ENCODE results near the gene ZC3HAV1.

ZC3HAV1 gene

GRCh38 chr7:139049111-139049510 lies 60.4 kb downstream of the ZC3HAV1 start:
- no peak overlapping the region for H3K4me3 ChIP-seq (ENCODE audit: insufficient read length, low read depth)
- H3K9ac ChIP-seq (ENCODE audit: insufficient read length, low read depth) = no peak overlapping the region
- no peak for DNase-seq (ENCODE audit: low read depth, low spot score)
- H3K27me3 ChIP-seq (ENCODE audit: insufficient read depth, insufficient read length) = no peaks in the 10 kb centered on the region
- no peaks in the 10 kb centered on the region for H3K9me3 ChIP-seq (ENCODE audit: insufficient read depth, low read length)
- peaks cover 36% of the 10 kb centered on the region for H3K36me3 ChIP-seq (ENCODE audit: insufficient read depth, insufficient read length, low read length)
- H3K4me1 ChIP-seq (ENCODE audit: insufficient read depth, insufficient read length) = no peaks in the 10 kb centered on the region
- TF ChIP-seq YY1 (IDR thresholded peaks at IDR 0.05; ENCODE audit: insufficient read depth, insufficient read length) (no peak), ZNF274 (IDR thresholded peaks at IDR 0.05; ENCODE audit: low read depth, low read length) (no peak), SUZ12 (IDR thresholded peaks at IDR 0.05; ENCODE audit: extremely low read depth, insufficient read depth, insufficient read length) (no peak)

GRCh38 chr7:139047970-139048369 lies 61.5 kb downstream of the ZC3HAV1 start:
- Histone ChIP-seq H3K9ac (ENCODE audit: insufficient read length, low read depth) (no peak overlapping the region), H3K36me3 (ENCODE audit: insufficient read depth, insufficient read length, low read length) (peaks cover 30% of the 10 kb centered on the region), H3K9me3 (ENCODE audit: insufficient read depth, low read length) (no peaks in the 10 kb centered on the region), H3K4me1 (ENCODE audit: insufficient read depth, insufficient read length) (no peaks in the 10 kb centered on the region), H3K27me3 (ENCODE audit: insufficient read depth, insufficient read length) (no peaks in the 10 kb centered on the region), H3K4me3 (ENCODE audit: insufficient read length, low read depth) (no peak overlapping the region)
- no peak for DNase-seq (ENCODE audit: low read depth, low spot score)
- TF ChIP-seq ZNF274 (IDR thresholded peaks at IDR 0.05; ENCODE audit: low read depth, low read length) = no peak
- no peak for TF ChIP-seq SUZ12 (IDR thresholded peaks at IDR 0.05; ENCODE audit: extremely low read depth, insufficient read depth, insufficient read length)
- no peak for TF ChIP-seq YY1 (IDR thresholded peaks at IDR 0.05; ENCODE audit: insufficient read depth, insufficient read length)

GRCh38 chr7:139046143-139046542 lies 63.4 kb downstream of the ZC3HAV1 start:
- DNase-seq (ENCODE audit: low read depth, low spot score) = no peak
- H3K27me3 ChIP-seq (ENCODE audit: insufficient read depth, insufficient read length) = no peaks in the 10 kb centered on the region
- H3K36me3 ChIP-seq (ENCODE audit: insufficient read depth, insufficient read length, low read length) = peaks cover 28% of the 10 kb centered on the region
- TF ChIP-seq YY1 (IDR thresholded peaks at IDR 0.05; ENCODE audit: insufficient read depth, insufficient read length) = no peak
- TF ChIP-seq SUZ12 (IDR thresholded peaks at IDR 0.05; ENCODE audit: extremely low read depth, insufficient read depth, insufficient read length) = no peak
- TF ChIP-seq ZNF274 (IDR thresholded peaks at IDR 0.05; ENCODE audit: low read depth, low read length) = no peak
- H3K9ac ChIP-seq (ENCODE audit: insufficient read length, low read depth) = no peak overlapping the region
- H3K4me3 ChIP-seq (ENCODE audit: insufficient read length, low read depth) = no peak overlapping the region
- no peaks in the 10 kb centered on the region for H3K9me3 ChIP-seq (ENCODE audit: insufficient read depth, low read length)
- no peaks in the 10 kb centered on the region for H3K4me1 ChIP-seq (ENCODE audit: insufficient read depth, insufficient read length)

GRCh38 chr7:139044813-139045794 lies 64.4 kb downstream of the ZC3HAV1 start:
- no peak for DNase-seq (ENCODE audit: low read depth, low spot score)
- Histone ChIP-seq H3K36me3 (ENCODE audit: insufficient read depth, insufficient read length, low read length) (peaks cover 25% of the 10 kb centered on the region), H3K4me1 (ENCODE audit: insufficient read depth, insufficient read length) (no peaks in the 10 kb centered on the region), H3K4me3 (ENCODE audit: insufficient read length, low read depth) (no peak overlapping the region), H3K9ac (ENCODE audit: insufficient read length, low read depth) (no peak overlapping the region), H3K27me3 (ENCODE audit: insufficient read depth, insufficient read length) (no peaks in the 10 kb centered on the region), H3K9me3 (ENCODE audit: insufficient read depth, low read length) (no peaks in the 10 kb centered on the region)
- no peak for TF ChIP-seq YY1 (IDR thresholded peaks at IDR 0.05; ENCODE audit: insufficient read depth, insufficient read length)
- TF ChIP-seq SUZ12 (IDR thresholded peaks at IDR 0.05; ENCODE audit: extremely low read depth, insufficient read depth, insufficient read length) = no peak
- no peak for TF ChIP-seq ZNF274 (IDR thresholded peaks at IDR 0.05; ENCODE audit: low read depth, low read length)

- no peaks in the 10 kb centered on the region for H3K27me3 ChIP-seq (ENCODE audit: insufficient read depth, insufficient read length)
- no peak overlapping the region for H3K9ac ChIP-seq (ENCODE audit: insufficient read length, low read depth)
- H3K9me3 ChIP-seq (ENCODE audit: insufficient read depth, low read length) = no peaks in the 10 kb centered on the region
- TF ChIP-seq SUZ12 (IDR thresholded peaks at IDR 0.05; ENCODE audit: extremely low read depth, insufficient read depth, insufficient read length) (no peak), YY1 (IDR thresholded peaks at IDR 0.05; ENCODE audit: insufficient read depth, insufficient read length) (no peak), ZNF274 (IDR thresholded peaks at IDR 0.05; ENCODE audit: low read depth, low read length) (no peak)
- H3K4me3 ChIP-seq (ENCODE audit: insufficient read length, low read depth) = no peak overlapping the region
- H3K4me1 ChIP-seq (ENCODE audit: insufficient read depth, insufficient read length) = no peaks in the 10 kb centered on the region
- H3K36me3 ChIP-seq (ENCODE audit: insufficient read depth, insufficient read length, low read length) = peaks cover 21% of the 10 kb centered on the region
- DNase-seq (ENCODE audit: low read depth, low spot score) = no peak
Measured at GRCh38 chr7:139043823-139044812, 65.4 kb downstream of the ZC3HAV1 start.

- Histone ChIP-seq H3K4me1 (ENCODE audit: insufficient read depth, insufficient read length) (no peaks in the 10 kb centered on the region), H3K9ac (ENCODE audit: insufficient read length, low read depth) (no peak overlapping the region), H3K4me3 (ENCODE audit: insufficient read length, low read depth) (no peak overlapping the region), H3K27me3 (ENCODE audit: insufficient read depth, insufficient read length) (no peaks in the 10 kb centered on the region), H3K9me3 (ENCODE audit: insufficient read depth, low read length) (no peaks in the 10 kb centered on the region), H3K36me3 (ENCODE audit: insufficient read depth, insufficient read length, low read length) (peaks cover 11% of the 10 kb centered on the region)
- TF ChIP-seq ZNF274 (IDR thresholded peaks at IDR 0.05; ENCODE audit: low read depth, low read length) (no peak), SUZ12 (IDR thresholded peaks at IDR 0.05; ENCODE audit: extremely low read depth, insufficient read depth, insufficient read length) (no peak), YY1 (IDR thresholded peaks at IDR 0.05; ENCODE audit: insufficient read depth, insufficient read length) (no peak)
- DNase-seq (ENCODE audit: low read depth, low spot score) = no peak
Measured at GRCh38 chr7:139041378-139042085, 68.0 kb downstream of the ZC3HAV1 start.
